Aorta (tissue), 5 donors: ENCODE results near the gene PLXDC2. TPM values are rescaled to one million over a fixed set of nuclear protein-coding genes. Genes with fewer than 3 reads are reported as not detected.
A peak's percentile ranks its signal among the peaks of the same experiment; 100 is the strongest.
"Not testable (repeated sequence)": the region's sequence is repeated elsewhere in the genome, so short reads cannot be mapped to it uniquely, and the experiment has no call there.

Source experiments
- ATAC-seq: fragments of 200-7000 bp; cut with Tn5 transposase; one replicate; pipeline ENCODE4 v1.9.1; 2022; ENCODE audit warnings: moderate library complexity; ENCODE audit not compliant: low FRiP score
- DNase-seq, 2 donors: peaks; one replicate each; pipeline ENCODE4 v3.0.0-alpha.2; 2020
- H3K27ac ChIP-seq, 2 donors: one replicate each; pipeline ENCODE4 v1.5.1; 2013; ENCODE audit warnings: low read length in 2 of 2, mild to moderate bottlenecking in 2 of 2, moderate library complexity in 2 of 2, control low read depth in 1 of 2, inconsistent platforms in 1 of 2, low read depth in 1 of 2
- H3K27me3 ChIP-seq, 2 donors: one replicate each; pipeline ENCODE4 v1.6.1; 2013; ENCODE audit warnings: control low read depth in 1 of 2, low read length in 1 of 2, mild to moderate bottlenecking in 1 of 2, moderate library complexity in 1 of 2; ENCODE audit not compliant: insufficient read depth in 2 of 2, control insufficient read depth in 1 of 2
- H3K36me3 ChIP-seq, 2 donors: one replicate each; pipeline ENCODE4 v1.6.1; 2013; ENCODE audit warnings: control low read depth in 1 of 2, low read length in 1 of 2, mild to moderate bottlenecking in 1 of 2; ENCODE audit not compliant: insufficient read depth in 2 of 2, control insufficient read depth in 1 of 2
- H3K4me1 ChIP-seq, 2 donors: one replicate each; pipeline ENCODE4 v1.6.1; 2013; ENCODE audit warnings: low read length in 2 of 2, control low read depth in 1 of 2, mild to moderate bottlenecking in 1 of 2, moderate library complexity in 1 of 2; ENCODE audit not compliant: insufficient read depth in 2 of 2, control insufficient read depth in 1 of 2
- H3K4me3 ChIP-seq, 2 donors: one replicate each; pipeline ENCODE4 v1.5.1; 2013; ENCODE audit warnings: low read length in 2 of 2, control low read depth in 1 of 2, mild to moderate bottlenecking in 1 of 2
- H3K9me3 ChIP-seq: one replicate; pipeline ENCODE4 v1.6.1; 2013; ENCODE audit warnings: mild to moderate bottlenecking, low read length; ENCODE audit not compliant: control insufficient read depth
- WGBS, 2 donors: extraction: QIAGEN DNeasy Blood & Tissue Kit; methylation state at CpG; one replicate each; pipeline ENCODE4 v1.1.7; 2013; 5-methylcytosine and 5-hydroxymethylcytosine counted together
- intact Hi-C, 2 donors: fragments of 100-400 bp; cut with DNase I; formaldehyde crosslinking; loops; one replicate each; pipeline versions ENCODE4 v1.14.2 to v1.15.0; 2022
- polyA plus RNA-seq, 2 donors: library from polyadenylated mRNA; stranded (reverse); fragments of 200-250 nt; gene quantifications; one replicate each; pipeline ENCODE4 v1.2.3, GENCODE V29; 2013
- total RNA-seq, 2 donors: library from RNA; stranded (reverse); fragmentation: NEBNext Ultra II Directional; extraction: Animal tissue kit (Norgen Biotek cat#: 25700); gene quantifications; one replicate each; pipeline ENCODE4 v1.2.1, GENCODE V29; 2021
- donor health status: healthy with polysubstance abuse.
- donor health status: Bipolar disorder and iron deficiency.
- donor health status: DM: no; HTN: no; CAD: no.
- donor health status: DM: no; HTN: no; CAD: no.
- donor health status: DM: yes; HTN: yes; CAD: no.

The PLXDC2 gene
- total and polyA plus RNA-seq, 4 donors, result 14.7 to 155 (median 57.4) TPM

DNA sequence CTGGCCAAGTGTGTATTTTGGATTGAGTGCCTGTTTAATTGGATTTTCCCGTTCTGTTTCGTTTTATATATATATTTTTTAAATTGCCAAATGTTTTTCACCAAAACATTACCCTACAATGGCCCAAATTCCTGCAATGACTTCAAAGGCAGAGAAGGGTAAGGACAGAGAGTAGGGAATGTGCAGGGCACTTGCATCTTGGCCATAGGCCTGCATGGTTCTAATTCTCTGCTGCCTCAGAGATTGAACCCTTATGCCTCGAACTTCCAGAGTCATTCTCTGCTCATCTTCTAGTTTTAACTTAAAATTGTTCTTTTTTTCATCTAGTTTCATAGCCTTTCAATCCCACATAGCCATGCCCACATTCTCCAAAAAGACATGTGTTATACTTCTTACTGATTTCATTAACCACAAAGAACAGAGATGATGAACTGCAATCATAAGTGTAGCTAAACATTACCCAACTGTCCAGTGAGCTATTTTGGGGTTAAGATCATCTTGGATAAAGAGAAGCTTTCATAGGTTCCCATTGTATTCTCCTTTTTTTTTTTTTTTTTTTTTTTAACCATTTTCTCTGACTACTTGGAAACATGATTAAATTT lies 177.6 kb downstream of the PLXDC2 start:
- H3K4me3 ChIP-seq, result no peak overlapping the region
- no peaks in the 10 kb centered on the region for H3K27me3 ChIP-seq
- no peak for DNase-seq
- H3K4me1 ChIP-seq, result peaks cover 4 to 7% of the 10 kb centered on the region in 2 donors
- intact Hi-C loops, result no loop called here
- H3K27ac ChIP-seq, result no peak overlapping the region
- ATAC-seq, result no peak
- 83 to 87% methylated on average over 3 of the region's 3 CpGs for WGBS, 2 donors
- no peaks in the 10 kb centered on the region for H3K9me3 ChIP-seq
- H3K36me3 ChIP-seq, result no peaks in the 10 kb centered on the region

DNA sequence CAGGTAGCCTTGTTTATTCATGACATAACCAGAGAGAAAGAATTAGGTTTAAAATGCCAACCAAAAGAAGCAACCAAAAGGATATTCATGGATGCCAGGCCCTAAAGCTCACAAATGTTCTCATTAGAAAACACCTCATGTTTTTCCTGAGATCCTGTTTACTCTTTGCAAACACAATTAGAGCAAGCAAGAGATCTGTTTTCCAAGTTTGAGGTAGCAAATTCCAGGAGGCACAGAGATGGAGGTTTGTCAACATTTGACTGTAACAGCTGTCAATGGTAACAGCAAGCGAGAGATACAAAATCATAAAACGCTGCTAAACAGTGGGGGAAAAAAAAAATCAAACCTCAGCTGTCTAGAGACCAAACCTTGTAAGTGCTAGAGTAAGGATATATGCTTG lies 182.2 kb downstream of the PLXDC2 start:
- no peak for ATAC-seq
- no peak overlapping the region for H3K4me3 ChIP-seq

DNA sequence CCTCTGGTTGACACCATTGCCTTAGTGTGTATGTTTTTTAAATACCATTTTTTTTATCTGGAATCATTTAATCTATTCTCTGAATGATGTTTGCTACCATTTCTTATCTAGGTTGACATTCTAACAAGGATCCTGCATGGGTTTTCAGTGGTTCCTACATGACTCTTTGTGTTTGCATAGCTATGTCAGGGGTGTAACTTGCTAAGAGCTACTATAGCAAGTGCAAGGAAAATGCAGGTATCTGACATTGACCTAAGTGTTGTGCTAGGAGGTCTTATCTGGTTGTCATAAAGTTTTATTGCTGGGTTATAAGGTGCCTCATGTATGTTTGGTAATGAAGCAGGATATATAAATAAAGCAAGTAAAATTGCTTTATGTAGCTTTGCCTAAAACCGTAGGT lies 183.2 kb downstream of the PLXDC2 start:
- H3K4me1 ChIP-seq, result peaks cover 8 to 15% of the 10 kb centered on the region in 2 donors
- H3K4me3 ChIP-seq, result no peak overlapping the region
- no peak for ATAC-seq
- no peaks in the 10 kb centered on the region for H3K27me3 ChIP-seq
- no peaks in the 10 kb centered on the region for H3K36me3 ChIP-seq
- DNase-seq, result no peak
- 18 to 23% methylated on average over 1 of the region's 1 CpG for WGBS, 2 donors
- H3K9me3 ChIP-seq, result no peaks in the 10 kb centered on the region
- H3K27ac ChIP-seq, result no peak overlapping the region
- intact Hi-C loops, result no loop called here

More for the DNA sequence above, 182.2 kb downstream of the PLXDC2 start:
- DNase-seq, result no peak
- no peaks in the 10 kb centered on the region for H3K36me3 ChIP-seq
- intact Hi-C loops, result no loop called here
- WGBS, 2 donors, result 61 to 63% methylated on average over 2 of the region's 2 CpGs
- H3K27ac ChIP-seq, result no peak overlapping the region
- no peaks in the 10 kb centered on the region for H3K9me3 ChIP-seq
- H3K27me3 ChIP-seq, result no peaks in the 10 kb centered on the region
- H3K4me1 ChIP-seq, result peaks cover 9 to 15% of the 10 kb centered on the region in 2 donors

DNA sequence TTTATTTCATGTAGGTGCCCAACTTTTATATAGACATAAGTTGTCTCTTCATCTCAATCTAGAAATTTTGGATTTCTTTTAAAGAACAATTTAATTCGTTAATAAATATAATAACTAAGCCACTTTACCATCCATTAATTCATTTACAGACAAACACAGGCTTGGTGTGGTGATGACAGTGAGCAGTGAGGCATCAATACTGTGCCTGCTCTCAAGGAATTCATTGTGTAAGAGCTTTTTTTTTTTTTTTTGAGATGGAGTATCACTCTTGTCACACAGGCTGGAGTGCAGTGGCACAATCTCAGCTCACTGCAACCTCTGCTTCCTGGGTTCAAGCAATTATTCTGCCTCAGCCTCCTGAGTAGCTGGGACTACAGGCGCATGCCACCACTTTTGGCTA lies 185.8 kb downstream of the PLXDC2 start:
- H3K27me3 ChIP-seq, intact Hi-C loops, H3K9me3 ChIP-seq, DNase-seq, H3K27ac ChIP-seq, ATAC-seq, H3K4me3 ChIP-seq, H3K36me3 ChIP-seq: not testable (repeated sequence)
- 95 to 96% methylated on average over 2 of the region's 2 CpGs for WGBS, 2 donors
- H3K4me1 ChIP-seq, result peaks cover 8 to 18% of the 10 kb centered on the region in 2 donors

DNA sequence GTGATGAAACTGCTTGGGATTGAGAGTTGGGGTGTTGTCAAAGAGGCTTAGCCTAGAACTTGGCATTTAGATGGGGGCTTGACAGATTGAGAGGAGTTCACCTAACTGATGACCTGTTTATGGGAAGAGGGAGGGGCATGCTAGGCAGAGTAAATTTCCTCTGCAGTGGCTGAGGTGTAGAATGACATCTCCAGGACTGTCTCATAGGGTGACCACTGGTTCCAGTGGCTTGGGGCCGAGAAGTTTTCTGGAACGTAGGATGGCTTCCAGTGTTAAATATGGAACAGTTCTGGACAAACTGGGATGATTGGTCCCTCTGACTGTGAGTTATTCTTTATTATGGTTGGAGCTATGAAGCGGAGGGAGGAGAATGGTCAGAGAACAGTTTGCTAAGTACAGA lies 186.4 kb downstream of the PLXDC2 start:
- Histone ChIP-seq H3K27me3 (no peaks in the 10 kb centered on the region), H3K4me3 (no peak overlapping the region), H3K27ac (peak overlapping the region in 1 of 2 donors; percentile 92), H3K9me3 (no peaks in the 10 kb centered on the region), H3K36me3 (no peaks in the 10 kb centered on the region), H3K4me1 (peaks cover 11 to 22% of the 10 kb centered on the region in 2 donors)
- WGBS, 2 donors, result 20 to 28% methylated on average over 3 of the region's 3 CpGs
- intact Hi-C loops, result no loop called here
- ATAC-seq, result no peak
- DNase-seq, result no peak

DNA sequence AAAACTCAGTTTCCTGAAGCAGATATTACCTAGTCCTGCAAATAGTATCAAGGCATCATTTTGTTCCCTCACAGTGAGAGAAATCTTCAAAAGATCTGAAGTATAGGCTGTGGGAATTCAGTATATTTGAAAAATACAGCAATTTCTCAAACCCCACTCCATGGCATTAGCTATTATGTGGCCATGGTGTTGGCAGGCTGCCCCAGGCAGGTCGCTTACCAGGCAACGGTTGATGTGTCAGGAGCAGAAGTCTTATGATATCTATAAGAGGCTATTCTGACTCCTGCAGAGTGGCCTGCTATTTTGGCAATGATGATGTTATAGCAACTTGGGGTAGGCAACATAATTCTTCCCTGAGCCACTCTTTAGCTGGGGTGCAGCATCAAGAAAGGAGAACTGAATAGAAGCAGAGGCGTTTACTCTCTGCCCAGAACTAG lies 187.9 kb downstream of the PLXDC2 start:
- peak; percentile 39 for ATAC-seq
- Histone ChIP-seq H3K4me1 (peaks cover 8 to 20% of the 10 kb centered on the region in 2 donors), H3K36me3 (no peaks in the 10 kb centered on the region), H3K27me3 (no peaks in the 10 kb centered on the region), H3K9me3 (no peaks in the 10 kb centered on the region), H3K27ac (peak overlapping the region; percentile 22 to 91), H3K4me3 (peak overlapping the region in 1 of 2 donors; percentile 24)
- DNase-seq, result peak; percentile 80 to 84
- 25 to 31% methylated on average over 3 of the region's 3 CpGs for WGBS, 2 donors
- intact Hi-C loops, result no loop called here

DNA sequence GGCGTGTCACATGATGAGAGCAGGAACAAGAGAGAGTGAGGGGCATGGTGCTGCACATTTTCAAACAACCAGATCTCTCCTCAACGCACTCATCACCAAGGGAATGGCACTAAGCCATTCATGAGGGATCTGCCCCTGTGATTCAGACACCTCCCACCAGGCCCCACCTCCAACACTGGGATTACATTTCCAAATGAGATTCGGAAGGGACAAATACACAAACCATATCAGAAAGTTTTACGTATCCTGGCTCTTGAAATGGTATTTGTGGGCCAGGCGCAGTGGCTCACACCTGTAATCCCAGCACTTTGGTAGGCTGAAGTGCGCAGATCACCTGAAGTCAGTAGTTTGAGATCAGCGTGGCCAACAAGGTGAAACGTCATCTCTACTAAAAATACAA lies 189.4 kb downstream of the PLXDC2 start:
- Histone ChIP-seq H3K4me1 (peaks cover 6 to 18% of the 10 kb centered on the region in 2 donors), H3K4me3 (no peak overlapping the region), H3K9me3 (no peaks in the 10 kb centered on the region), H3K27me3 (no peaks in the 10 kb centered on the region), H3K27ac (no peak overlapping the region), H3K36me3 (no peaks in the 10 kb centered on the region)
- no peak for ATAC-seq
- no peak for DNase-seq
- intact Hi-C loops, result no loop called here
- 89 to 92% methylated on average over 8 of the region's 8 CpGs for WGBS, 2 donors

DNA sequence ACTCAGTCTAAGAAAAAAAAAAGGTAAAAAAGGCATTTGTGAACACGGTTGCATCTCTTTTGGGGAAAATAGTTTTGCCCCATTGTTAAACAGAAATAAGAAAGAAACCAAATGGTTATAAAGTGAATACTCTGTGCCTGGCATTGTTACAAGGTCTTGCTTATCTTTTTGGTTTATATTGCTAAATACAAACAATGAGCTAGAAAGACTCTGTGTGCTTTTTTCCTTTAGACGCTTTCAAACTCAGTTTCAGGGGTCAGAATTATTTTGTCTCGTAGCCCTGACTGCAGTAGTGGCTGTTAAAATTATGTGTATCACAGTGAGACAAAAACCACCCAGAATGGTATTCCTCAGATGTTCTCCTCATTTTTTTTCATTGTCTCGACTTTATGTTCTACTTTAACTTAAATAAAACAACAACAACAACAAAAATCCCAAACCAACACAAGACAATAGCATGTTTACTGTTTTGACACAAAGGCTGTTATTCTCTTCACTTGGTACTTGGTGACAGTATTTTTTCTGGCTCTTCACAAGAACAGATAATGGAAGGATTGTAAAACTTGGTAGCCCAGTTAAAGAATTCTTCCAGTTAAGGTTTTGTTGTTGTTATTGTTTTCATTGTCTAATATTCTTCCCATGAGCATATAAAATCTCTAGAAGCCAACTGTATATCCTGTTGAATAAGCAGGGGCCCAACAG lies 190.1 kb downstream of the PLXDC2 start:
- H3K36me3 ChIP-seq, result no peaks in the 10 kb centered on the region
- WGBS, 2 donors, result 24 to 30% methylated on average over 4 of the region's 4 CpGs
- peaks cover 6 to 18% of the 10 kb centered on the region in 2 donors for H3K4me1 ChIP-seq
- no peaks in the 10 kb centered on the region for H3K27me3 ChIP-seq
- H3K9me3 ChIP-seq, result no peaks in the 10 kb centered on the region
- H3K27ac ChIP-seq, result no peak overlapping the region
- H3K4me3 ChIP-seq, result no peak overlapping the region
- DNase-seq (no peak), ATAC-seq (no peak)
- intact Hi-C loops, result no loop called here

DNA sequence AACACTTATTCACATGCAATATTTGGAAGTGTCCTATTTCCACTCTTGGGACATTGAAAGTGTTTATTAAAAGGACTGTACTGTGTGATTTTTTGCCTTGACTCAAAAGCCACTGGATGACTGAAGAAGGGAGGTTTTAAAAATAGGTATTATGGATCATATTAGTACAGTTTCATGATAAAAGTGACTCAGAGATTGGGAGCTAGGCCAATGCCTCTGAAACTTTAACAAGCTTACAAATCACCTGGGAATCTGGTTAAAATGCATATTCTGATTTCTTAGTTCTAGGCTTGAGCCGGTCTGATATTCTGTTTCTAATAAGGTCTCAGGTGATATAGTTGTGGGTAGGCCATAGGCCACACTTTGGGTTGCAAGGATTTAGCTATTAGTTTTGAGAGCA lies 191.2 kb downstream of the PLXDC2 start:
- Histone ChIP-seq H3K27ac (no peak overlapping the region), H3K36me3 (no peaks in the 10 kb centered on the region), H3K9me3 (no peaks in the 10 kb centered on the region), H3K4me3 (no peak overlapping the region), H3K4me1 (peaks cover 6 to 17% of the 10 kb centered on the region in 2 donors), H3K27me3 (no peaks in the 10 kb centered on the region)
- WGBS, 2 donors, result 66 to 71% methylated on average over 1 of the region's 1 CpG
- ATAC-seq (no peak), DNase-seq (no peak)
- intact Hi-C loops, result no loop called here
